Type B pancreatic cell (in vitro differentiated cells): ENCODE results near the gene GAB2. TPM values are rescaled to one million over a fixed set of nuclear protein-coding genes. Genes with fewer than 3 reads are reported as not detected.

Source experiments
- DNase-seq: peaks from one replicate; pipeline ENCODE4 v3.0.0; 2021; ENCODE audit warnings: mixed read lengths; ENCODE audit not compliant: unreplicated experiment; ENCODE audit errors: extremely low spot score
- H3K27ac Mint-ChIP-seq: 2 replicates; pipeline ENCODE4 v1.8.0; 2021; ENCODE audit warnings: mild to moderate bottlenecking, mixed read lengths
- H3K27me3 Mint-ChIP-seq: 2 replicates; pipeline ENCODE4 v1.8.0; 2021; ENCODE audit warnings: mixed read lengths
- H3K36me3 Mint-ChIP-seq: 2 replicates; pipeline ENCODE4 v1.8.0; 2021; ENCODE audit warnings: mixed read lengths
- H3K4me1 Mint-ChIP-seq: one replicate; pipeline ENCODE4 v1.8.0; 2021; ENCODE audit warnings: mixed read lengths; ENCODE audit not compliant: unreplicated experiment
- H3K4me3 Mint-ChIP-seq: 2 replicates; pipeline ENCODE4 v1.8.0; 2021; ENCODE audit warnings: mild to moderate bottlenecking, mixed read lengths
- H3K9me3 Mint-ChIP-seq: 2 replicates; pipeline ENCODE4 v1.8.0; 2021; ENCODE audit warnings: mixed read lengths
- total RNA-seq: library from RNA; stranded (reverse); gene quantifications from 2 replicates; pipeline ENCODE4 v1.2.1, GENCODE V29; 2021; ENCODE audit warnings: low replicate concordance
- TF ChIP-seq, protein P1 (sequence below): fragments of 200-600 bp; sonication (generic); conservative IDR thresholded peaks from 2 replicates; pipeline ENCODE4 v1.5.0; 2021; ENCODE audit warnings: antibody characterized with exemption, mild to moderate bottlenecking

GAB2 gene
- total RNA-seq, 1 donor from 2014 or later = 23.3 TPM

DNA sequence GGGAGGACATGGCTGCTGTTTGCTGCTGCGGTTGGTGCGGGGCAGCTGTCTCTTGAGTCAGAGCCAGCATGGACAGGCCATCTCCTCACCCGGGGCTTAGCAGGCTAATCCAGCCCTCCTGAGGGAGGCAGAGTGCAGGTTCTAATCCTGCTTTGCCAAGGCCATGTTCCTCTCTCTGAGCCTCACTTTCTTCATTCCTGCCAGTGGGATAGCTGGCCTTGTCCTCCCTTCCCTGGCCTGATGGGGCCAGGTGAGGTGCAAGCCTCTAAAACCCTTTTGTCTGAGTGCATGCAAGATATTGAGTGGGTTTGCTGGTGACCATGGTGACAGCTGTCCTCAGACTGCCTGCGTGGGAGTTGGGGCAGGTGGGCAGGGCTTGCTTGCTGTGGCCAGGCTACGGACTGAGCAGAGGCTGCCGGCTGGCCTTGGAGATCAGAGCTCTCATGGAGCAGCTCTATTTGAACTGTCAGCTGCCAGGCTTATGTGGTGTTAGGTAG lies 225.3 kb downstream of the GAB2 start:
- no peak overlapping the region for H3K27ac Mint-ChIP-seq
- H3K4me1 Mint-ChIP-seq = peaks cover 44% of the 10 kb centered on the region
- no peak for DNase-seq
- no peaks in the 10 kb centered on the region for H3K9me3 Mint-ChIP-seq
- H3K27me3 Mint-ChIP-seq = no peaks in the 10 kb centered on the region
- H3K36me3 Mint-ChIP-seq = no peaks in the 10 kb centered on the region
- peak overlapping the region; percentile 25 for H3K4me3 Mint-ChIP-seq
- TF ChIP-seq, protein P1, sequence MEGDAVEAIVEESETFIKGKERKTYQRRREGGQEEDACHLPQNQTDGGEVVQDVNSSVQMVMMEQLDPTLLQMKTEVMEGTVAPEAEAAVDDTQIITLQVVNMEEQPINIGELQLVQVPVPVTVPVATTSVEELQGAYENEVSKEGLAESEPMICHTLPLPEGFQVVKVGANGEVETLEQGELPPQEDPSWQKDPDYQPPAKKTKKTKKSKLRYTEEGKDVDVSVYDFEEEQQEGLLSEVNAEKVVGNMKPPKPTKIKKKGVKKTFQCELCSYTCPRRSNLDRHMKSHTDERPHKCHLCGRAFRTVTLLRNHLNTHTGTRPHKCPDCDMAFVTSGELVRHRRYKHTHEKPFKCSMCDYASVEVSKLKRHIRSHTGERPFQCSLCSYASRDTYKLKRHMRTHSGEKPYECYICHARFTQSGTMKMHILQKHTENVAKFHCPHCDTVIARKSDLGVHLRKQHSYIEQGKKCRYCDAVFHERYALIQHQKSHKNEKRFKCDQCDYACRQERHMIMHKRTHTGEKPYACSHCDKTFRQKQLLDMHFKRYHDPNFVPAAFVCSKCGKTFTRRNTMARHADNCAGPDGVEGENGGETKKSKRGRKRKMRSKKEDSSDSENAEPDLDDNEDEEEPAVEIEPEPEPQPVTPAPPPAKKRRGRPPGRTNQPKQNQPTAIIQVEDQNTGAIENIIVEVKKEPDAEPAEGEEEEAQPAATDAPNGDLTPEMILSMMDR = no peak

DNA sequence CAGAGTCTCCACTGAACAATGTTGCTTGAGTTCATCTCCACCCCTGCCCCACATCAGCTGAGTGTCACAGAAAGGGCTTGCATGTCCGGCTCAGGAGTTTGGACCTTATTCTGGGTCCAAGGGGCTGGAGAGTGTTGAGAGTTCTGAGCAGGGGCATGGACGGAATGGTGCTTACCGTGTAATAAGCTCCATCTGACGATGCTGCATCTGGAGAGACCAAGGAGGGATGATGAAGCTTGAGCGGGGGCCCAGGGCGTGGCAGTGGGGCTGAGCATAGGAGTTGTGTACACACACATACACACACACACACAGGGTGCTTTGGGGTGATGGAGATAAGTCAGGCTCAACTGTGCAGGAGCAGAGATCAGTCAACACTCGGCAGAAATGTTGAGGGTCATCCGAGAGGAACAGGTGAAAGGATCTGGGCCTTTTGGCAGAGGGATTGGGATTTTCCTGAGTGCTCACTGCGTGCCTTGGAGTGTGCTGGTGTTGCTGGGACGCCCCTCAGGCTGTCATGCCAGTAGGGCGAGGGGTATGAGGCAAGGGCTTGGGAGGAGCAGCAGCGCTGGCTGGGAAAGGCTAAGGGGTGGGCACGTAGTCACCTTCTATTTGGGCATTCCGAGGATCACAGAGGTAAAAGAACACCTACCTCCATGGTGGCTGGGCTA lies 226.6 kb downstream of the GAB2 start:
- Mint-ChIP-seq H3K27ac (peak overlapping the region; percentile 27), H3K27me3 (no peaks in the 10 kb centered on the region), H3K4me1 (peaks cover 52% of the 10 kb centered on the region), H3K36me3 (no peaks in the 10 kb centered on the region), H3K9me3 (no peaks in the 10 kb centered on the region), H3K4me3 (peak overlapping the region; percentile 30)
- no peak for DNase-seq
- TF ChIP-seq, protein P1 = no peak

DNA sequence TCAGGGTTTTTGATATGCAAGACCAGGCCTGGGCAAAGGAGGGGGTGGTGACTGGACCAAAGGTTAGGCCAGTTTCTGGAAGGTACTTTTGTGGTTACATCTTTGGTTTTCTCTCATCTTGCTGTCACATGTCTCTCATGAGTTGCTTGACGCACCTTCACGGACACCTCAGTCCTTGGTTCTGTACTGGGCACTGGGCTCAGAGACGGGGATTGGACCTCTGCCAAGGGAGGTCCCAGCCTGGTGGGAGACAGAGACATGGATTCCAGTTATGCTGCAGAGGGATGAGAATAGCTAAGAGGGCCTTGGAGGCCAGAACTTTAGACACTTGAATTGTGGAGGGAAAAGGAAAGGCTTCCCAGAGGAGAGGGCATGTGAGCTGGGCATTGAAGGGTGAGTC lies 227.2 kb downstream of the GAB2 start:
- TF ChIP-seq, protein P1 = no peak
- H3K36me3 Mint-ChIP-seq = no peaks in the 10 kb centered on the region
- H3K4me3 Mint-ChIP-seq = peak overlapping the region; percentile 99

DNA sequence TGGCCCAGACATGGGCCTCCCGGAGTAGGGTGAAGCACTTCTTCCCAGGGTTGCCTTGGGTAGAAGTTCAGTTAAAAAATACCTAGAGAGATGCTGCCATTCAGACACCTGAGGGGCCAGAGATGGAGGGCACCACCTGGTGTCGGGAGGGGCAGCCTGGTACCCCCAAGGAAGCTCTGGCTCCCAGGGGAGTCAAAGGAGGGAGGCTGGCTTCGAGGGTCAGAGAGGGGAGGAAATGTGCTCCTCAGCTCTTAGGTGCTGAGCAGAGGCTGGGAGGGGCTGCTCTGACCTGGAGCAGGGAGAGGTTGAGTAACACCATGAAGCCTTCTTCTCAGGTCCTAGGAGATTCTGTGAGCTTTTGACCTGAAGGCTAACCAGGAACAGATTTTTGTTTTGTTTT lies 227.8 kb downstream of the GAB2 start:
- no peaks in the 10 kb centered on the region for H3K9me3 Mint-ChIP-seq
- H3K4me1 Mint-ChIP-seq = peaks cover 47% of the 10 kb centered on the region
- H3K4me3 Mint-ChIP-seq = peak overlapping the region; percentile 99
- DNase-seq = no peak
- H3K36me3 Mint-ChIP-seq = no peaks in the 10 kb centered on the region
- no peak overlapping the region for H3K27ac Mint-ChIP-seq
- TF ChIP-seq, protein P1 = no peak
- H3K27me3 Mint-ChIP-seq = no peaks in the 10 kb centered on the region

More for the DNA sequence above, 227.2 kb downstream of the GAB2 start:
- Mint-ChIP-seq H3K4me1 (peaks cover 52% of the 10 kb centered on the region), H3K27ac (peak overlapping the region; percentile 27), H3K27me3 (no peaks in the 10 kb centered on the region), H3K9me3 (no peaks in the 10 kb centered on the region)
- DNase-seq = no peak

DNA sequence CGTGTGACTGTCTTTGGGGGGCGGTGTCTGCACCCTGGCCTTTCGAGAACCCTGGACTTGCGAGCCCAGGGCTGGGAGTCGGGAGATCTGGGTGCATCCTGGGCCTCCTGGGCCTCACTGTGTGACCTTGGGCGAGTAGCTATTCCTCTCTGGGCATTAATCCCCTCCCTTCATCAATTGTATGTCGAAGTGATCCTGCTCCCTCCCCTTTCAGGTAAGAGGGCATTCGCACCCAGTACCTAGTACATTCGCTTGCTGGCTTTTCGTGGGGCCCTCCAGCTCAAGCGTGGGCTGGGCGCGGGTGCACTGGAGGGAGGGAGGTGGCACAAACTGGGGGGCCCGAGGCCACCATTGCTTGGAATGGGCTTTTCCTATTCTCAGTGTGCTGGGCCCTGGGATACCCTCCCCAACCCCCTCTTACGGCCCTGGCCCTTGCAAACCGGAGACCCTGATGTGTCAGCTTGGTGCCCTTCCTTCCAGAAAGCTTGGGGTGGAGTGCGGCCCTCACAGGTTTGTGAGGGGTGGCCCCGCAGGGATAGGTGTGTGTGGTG lies 228.4 kb downstream of the GAB2 start:
- TF ChIP-seq, protein P1 = no peak
- no peak for DNase-seq
- Mint-ChIP-seq H3K4me1 (peaks cover 41% of the 10 kb centered on the region), H3K36me3 (no peaks in the 10 kb centered on the region), H3K27me3 (no peaks in the 10 kb centered on the region), H3K9me3 (no peaks in the 10 kb centered on the region), H3K27ac (peak overlapping the region; percentile 96), H3K4me3 (peak overlapping the region; percentile 99)
